ENCODE results near the gene PKP2.

The PKP2 gene

DNA sequence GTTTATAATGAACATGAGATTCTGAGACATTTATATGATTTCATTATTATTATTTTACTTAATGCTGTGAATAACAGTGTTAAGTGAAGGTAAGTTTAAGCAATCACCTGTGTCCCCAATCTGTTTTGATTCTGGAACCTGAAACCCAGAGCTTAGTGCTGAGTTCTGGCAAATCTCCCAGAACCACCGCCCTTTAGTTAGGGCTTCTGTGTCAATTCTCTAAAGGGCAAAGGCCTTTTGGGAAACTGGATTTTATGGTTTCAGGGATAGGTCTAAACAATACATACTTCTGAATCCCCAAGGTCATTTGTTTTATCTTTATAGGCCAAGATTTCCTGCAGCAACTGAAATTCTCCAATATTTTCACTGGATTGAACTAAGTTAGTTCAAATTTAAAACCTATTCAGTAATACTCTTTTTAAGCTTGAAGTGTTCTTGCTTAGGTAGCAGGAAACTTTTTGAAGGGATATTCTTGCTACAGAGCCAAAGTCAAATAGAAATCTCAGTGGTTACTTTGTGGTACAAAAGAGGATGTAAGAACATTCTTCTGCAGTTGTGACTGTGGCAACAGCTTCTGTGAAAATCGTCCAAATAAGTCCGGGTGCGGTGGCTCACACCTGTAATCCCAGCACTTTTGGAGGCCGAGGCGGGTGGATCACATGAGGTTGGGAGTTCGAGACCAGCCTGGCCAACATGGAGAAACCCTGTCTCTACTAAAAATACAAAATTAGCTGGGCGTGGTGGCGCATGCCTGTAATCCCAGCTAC is 10.0 kb upstream of the PKP2 start:
- in situ Hi-C loops (cut with HindIII; ENCODE audit: low sequenced_read_pairs): no loop called here
- TF ChIP-seq, protein P1, sequence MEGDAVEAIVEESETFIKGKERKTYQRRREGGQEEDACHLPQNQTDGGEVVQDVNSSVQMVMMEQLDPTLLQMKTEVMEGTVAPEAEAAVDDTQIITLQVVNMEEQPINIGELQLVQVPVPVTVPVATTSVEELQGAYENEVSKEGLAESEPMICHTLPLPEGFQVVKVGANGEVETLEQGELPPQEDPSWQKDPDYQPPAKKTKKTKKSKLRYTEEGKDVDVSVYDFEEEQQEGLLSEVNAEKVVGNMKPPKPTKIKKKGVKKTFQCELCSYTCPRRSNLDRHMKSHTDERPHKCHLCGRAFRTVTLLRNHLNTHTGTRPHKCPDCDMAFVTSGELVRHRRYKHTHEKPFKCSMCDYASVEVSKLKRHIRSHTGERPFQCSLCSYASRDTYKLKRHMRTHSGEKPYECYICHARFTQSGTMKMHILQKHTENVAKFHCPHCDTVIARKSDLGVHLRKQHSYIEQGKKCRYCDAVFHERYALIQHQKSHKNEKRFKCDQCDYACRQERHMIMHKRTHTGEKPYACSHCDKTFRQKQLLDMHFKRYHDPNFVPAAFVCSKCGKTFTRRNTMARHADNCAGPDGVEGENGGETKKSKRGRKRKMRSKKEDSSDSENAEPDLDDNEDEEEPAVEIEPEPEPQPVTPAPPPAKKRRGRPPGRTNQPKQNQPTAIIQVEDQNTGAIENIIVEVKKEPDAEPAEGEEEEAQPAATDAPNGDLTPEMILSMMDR (IDR thresholded peaks at IDR 0.05; ENCODE audit: low read depth, low read length): no peak
- H3K4me3 ChIP-seq (ENCODE audit: low read depth, low read length): no peak overlapping the region
- no peak for DNase-seq (ENCODE audit: low read depth, low spot score)

GRCh38 chr12:32903763-32904162 is 7.2 kb upstream of the PKP2 start:
- no peak for DNase-seq (ENCODE audit: low read depth, low spot score)
- TF ChIP-seq, protein P1 (IDR thresholded peaks at IDR 0.05; ENCODE audit: low read depth, low read length): no peak
- H3K4me3 ChIP-seq (ENCODE audit: low read depth, low read length): no peak overlapping the region
- in situ Hi-C loops (cut with HindIII; ENCODE audit: low sequenced_read_pairs): no loop called here

- in situ Hi-C loops (cut with HindIII; ENCODE audit: low sequenced_read_pairs): no loop called here
- TF ChIP-seq, protein P1 (IDR thresholded peaks at IDR 0.05; ENCODE audit: low read depth, low read length): no peak
- no peak for DNase-seq (ENCODE audit: low read depth, low spot score)
- no peak overlapping the region for H3K4me3 ChIP-seq (ENCODE audit: low read depth, low read length)
Measured at GRCh38 chr12:32903318-32903717, 6.7 kb upstream of the PKP2 start.

DNA sequence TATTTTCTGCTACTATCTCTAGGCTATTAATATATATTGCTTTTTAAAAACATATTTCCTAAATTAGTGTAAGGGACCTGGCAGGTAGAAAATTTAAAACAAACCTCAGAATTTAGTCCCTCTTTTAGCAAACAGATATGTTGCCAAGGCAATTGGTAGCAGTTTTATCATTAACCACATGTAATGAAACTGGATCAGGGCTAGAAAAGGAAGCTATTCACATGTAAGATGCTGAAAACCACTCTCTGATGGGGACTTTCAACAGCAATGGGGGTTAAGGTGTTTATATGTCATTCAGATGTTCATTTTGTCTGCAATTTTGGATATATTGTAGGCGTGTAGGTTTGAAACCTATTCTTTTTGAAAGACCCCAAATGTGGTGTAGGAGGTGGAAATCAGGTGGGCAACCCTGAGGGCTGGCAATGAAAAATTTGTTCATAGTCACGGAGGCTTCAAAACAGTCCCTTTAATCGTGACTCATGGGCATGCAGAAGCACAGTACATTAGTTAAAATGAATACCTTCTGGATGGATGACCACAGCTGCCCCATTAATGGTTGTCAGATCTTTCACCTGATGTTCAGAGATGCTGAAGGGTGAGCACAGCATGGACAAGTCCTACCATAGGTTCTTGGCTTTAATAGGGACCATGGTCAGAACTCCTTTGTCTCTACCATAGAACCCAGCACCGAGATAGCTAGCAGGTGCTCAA is 5.9 kb upstream of the PKP2 start:
- TF ChIP-seq, protein P1 (IDR thresholded peaks at IDR 0.05; ENCODE audit: low read depth, low read length): no peak
- H3K4me3 ChIP-seq (ENCODE audit: low read depth, low read length): no peak overlapping the region
- in situ Hi-C loops (cut with HindIII; ENCODE audit: low sequenced_read_pairs): no loop called here
- no peak for DNase-seq (ENCODE audit: low read depth, low spot score)

DNA sequence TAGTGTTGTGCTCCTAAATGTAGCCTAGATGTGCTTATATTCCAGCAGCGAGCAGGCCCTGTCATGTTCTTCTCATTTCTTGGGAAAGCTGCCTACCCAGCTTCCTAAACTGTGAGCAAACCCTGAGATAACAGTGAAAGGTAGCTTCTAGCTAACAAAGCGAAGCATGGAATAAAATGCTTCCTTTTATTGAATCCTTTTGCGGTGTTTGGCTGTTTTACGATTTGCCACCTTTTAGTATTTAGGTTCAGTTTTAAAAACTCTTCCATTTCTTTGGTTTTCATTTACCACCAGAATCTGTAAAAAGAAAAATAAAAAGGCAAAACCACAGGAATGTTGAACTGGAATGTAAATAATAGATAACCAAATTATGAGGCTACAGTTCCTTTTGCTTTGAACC is 5.0 kb upstream of the PKP2 start:
- TF ChIP-seq, protein P1 (IDR thresholded peaks at IDR 0.05; ENCODE audit: low read depth, low read length): no peak
- H3K4me3 ChIP-seq (ENCODE audit: low read depth, low read length): no peak overlapping the region
- in situ Hi-C loops (cut with HindIII; ENCODE audit: low sequenced_read_pairs): no loop called here
- peak; percentile 31 for DNase-seq (ENCODE audit: low read depth, low spot score)

- H3K4me3 ChIP-seq (ENCODE audit: low read depth, low read length): no peak overlapping the region
- in situ Hi-C loops (cut with HindIII; ENCODE audit: low sequenced_read_pairs): no loop called here
- TF ChIP-seq, protein P1 (IDR thresholded peaks at IDR 0.05; ENCODE audit: low read depth, low read length): no peak
- DNase-seq (ENCODE audit: low read depth, low spot score): no peak
Measured at GRCh38 chr12:32897687-32898573, 1.4 kb upstream of the PKP2 start.

All from astrocyte of the spinal cord (primary cell).